ENCODE results near the gene GIT1.

DNA sequence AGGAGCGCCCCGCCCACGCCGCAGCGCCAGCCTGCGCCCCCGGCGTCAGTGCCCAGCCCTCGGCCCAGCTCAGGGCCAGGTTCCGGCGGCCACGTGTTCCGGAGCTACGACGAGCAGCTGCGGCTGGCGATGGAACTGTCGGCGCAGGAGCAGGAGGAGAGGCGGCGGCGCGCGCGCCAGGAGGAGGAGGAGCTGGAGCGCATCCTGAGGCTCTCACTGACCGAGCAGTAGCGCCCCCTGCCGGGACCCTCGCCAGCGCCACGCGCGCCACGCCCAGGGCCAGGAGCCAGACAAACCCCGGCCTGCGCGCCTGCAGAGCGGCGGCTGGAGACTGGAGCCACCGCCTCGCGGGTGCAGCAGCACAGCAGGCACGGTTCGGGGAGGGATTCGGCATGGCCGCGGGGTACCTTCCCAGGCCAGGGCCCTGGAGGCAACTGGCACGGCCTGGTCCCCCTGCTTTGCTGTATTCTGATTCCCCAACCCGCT, 23.9 kb upstream of the GIT1 start:
- no peak for TF ChIP-seq POLR2A (IDR thresholded peaks at IDR 0.05)
- TF ChIP-seq, protein P1, sequence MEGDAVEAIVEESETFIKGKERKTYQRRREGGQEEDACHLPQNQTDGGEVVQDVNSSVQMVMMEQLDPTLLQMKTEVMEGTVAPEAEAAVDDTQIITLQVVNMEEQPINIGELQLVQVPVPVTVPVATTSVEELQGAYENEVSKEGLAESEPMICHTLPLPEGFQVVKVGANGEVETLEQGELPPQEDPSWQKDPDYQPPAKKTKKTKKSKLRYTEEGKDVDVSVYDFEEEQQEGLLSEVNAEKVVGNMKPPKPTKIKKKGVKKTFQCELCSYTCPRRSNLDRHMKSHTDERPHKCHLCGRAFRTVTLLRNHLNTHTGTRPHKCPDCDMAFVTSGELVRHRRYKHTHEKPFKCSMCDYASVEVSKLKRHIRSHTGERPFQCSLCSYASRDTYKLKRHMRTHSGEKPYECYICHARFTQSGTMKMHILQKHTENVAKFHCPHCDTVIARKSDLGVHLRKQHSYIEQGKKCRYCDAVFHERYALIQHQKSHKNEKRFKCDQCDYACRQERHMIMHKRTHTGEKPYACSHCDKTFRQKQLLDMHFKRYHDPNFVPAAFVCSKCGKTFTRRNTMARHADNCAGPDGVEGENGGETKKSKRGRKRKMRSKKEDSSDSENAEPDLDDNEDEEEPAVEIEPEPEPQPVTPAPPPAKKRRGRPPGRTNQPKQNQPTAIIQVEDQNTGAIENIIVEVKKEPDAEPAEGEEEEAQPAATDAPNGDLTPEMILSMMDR (IDR thresholded peaks at IDR 0.05), result peak; percentile 65 to 93 (median 87)

Data from transverse colon (tissue), 3 donors.